HG03108 (cell line): ENCODE measurements around the gene KDM5B.

Experiments
- ATAC-seq: cut with Tn5 transposase; IDR thresholded peaks from one replicate; pipeline ENCODE4 v1.9.1; 2021; ENCODE audit warnings: moderate library complexity; ENCODE audit not compliant: unreplicated experiment

The KDM5B gene

DNA sequence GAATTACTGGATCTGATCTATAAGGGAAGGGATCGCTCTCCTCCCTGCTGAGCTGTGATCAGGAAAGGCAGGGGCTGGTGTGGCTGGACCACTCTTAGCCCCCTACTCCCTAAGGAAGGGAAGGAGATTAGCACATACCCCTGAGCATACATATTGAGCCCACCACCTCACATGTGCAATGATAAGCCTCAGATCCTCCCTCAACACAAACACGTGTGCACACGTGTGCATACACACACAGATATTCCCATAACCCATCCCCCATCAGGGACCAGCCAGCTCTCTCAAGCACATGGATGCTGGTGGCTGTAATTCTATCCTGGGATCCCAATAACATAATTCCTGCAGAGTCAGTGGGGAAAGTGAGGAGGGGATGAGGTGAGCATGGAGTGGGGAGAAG is 119.1 kb downstream of the KDM5B start:
- no peak for ATAC-seq

DNA sequence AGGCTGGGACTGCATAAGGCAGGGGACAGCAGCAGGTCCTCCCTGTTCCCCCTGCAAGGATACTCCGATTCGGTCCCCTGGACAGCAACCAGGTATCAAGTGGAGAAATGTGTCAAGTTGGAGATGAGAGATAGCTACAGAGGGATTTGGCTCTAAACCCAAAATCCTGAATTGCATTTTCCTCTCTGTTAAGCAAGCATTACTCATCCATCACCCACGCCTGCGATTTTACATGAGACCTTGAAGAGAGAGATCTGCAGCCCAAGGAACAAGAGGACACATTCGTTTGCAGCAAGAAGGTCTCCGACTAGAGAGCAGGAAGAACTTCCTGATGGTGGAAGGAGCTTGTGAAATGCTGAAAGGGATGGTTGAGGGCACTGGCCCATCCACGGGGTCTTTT is 119.8 kb downstream of the KDM5B start:
- no peak for ATAC-seq

DNA sequence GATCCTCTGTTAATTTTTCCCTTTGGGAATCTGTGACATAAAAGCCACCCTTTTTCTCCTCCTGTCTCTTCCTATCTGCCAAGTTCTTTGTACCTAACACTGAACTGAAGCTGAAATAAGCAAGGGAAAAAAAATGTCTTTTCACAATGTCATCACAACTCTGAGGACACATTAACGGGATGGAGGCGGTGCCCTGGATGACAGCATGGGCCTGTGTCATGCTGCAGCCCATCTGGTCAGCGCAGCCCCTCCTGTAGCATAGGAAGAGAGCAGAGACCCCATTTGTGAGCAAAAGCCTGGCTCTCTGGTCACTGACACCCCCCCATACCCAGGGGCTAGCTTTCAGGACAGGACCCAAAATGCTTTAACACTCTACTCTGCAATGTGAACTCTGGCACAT is 120.4 kb downstream of the KDM5B start:
- no peak for ATAC-seq

DNA sequence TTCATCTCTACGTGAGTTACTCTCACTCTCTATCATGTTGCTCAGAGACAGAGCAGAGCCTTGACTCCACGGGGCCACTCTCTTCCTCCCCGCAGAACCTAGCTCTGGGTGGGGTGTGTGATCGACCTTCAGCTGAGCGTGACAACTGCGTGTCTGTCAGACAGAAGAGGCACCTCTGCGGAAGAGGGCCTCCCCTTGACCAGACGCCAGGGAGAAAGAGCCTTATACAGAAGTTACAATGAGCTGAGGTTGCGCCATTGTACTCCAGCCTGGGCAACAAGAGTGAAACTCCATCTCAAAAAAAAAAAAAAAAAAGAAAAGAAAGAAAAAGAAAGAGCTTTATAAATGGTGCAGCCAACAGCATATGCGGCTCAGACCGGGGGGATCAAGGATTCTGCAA is 120.9 kb downstream of the KDM5B start:
- no peak for ATAC-seq

DNA sequence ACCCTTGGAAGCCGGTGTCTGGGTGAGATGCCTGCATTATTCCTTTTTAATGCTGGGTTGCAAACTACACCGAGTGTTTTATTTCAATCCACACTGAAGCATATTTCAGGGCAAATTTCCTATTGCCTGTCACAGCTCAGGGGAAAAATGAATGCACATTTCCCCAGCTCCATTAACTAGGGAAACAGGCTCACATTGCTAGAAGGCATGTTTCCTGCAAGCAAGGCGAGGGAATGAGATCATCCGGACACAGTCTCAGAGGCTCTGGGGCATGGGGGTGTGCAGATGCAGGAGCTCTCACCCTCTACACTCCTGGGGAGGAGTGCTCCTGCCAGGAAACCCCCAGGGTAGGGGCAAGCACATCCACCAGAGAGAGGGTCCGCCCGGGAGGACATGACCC is 122.6 kb downstream of the KDM5B start:
- no peak for ATAC-seq

DNA sequence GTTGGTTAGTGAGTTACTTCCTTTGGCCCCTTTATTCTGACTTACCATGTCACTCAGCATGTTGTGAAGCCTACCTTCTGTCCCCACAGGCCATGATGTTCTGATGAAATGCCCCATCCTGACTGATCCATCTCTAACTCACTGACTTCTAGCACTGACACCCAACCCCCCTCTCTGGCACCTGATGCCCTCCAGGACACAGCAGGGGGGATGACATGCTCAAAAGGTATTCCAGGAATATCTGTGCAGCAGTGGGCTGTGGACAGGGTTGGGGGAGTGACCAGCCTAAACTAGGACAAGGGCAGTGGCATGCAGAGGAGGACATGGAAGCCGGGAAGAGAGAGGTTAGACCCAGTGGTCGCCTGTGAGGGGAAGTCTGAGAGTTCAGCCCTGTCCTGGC is 123.5 kb downstream of the KDM5B start:
- no peak for ATAC-seq

DNA sequence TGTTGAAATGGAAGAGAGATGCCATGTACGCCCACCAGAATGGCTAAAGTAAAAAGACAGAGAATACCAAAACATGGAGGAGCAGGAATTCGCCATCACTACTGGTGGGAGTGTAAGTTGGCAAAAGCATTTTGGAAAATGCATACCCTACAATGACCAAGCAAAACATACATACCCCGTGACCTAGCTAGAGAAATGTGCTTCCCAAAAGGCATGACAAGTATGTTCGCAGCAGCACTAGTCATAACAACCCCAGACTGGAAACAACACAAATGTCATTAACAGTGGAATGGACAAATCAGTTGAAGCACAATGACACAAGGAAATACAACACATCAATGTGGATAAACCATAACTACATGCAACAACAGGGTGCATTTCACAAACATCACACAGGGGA is 125.2 kb downstream of the KDM5B start:
- ATAC-seq = no peak

DNA sequence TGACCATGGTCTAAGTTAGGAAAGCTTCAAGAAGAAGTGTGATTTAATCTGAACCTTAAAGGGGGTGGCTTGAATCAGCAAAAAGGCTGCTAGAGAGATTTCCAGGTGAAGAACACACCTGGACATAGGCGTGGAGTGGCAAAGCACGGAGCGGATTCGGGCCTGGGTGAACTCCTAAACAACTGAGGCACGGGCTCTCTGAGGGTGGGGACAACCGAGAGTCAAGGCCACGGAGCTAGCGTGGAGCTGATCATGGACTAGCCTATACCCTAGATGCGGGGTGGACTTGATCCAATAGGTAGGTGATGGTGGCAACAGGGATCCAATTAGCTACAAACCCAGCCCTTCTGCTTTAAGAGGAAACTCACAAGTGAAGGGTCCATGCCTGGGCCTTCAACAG is 125.7 kb downstream of the KDM5B start:
- no peak for ATAC-seq

DNA sequence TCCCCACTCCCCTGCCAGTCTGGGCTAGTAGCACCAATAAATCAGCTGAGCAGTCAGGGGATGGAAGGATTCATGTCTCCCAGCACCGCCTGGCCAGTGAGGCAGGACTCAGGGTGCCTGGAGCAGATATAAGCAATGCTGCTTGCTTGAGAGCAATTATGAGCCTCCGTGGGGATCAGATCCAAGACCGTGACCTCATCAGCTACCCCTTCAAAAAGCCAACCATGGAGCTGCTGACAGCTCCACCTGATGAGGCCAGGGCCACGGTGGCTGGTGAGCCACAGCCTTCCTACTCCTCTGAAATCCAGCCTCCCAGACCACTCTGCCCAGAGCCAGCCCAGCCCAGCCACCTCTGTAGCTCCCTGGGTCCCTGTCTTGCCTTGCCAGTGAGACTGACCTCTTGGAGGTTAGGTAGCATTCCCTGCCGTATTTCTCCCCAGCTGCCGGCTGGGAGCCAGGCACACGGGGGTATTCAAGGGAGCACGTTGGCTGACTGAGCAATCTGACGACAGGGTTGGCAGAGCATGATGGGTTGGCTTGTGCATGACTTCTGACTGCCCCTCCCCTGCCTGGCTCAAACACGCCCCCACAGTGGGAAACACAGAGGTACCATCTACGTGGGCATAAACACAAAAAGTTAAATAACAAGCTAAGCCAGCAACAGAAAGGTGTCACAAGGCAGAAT is 126.3 kb downstream of the KDM5B start:
- ATAC-seq = no peak

DNA sequence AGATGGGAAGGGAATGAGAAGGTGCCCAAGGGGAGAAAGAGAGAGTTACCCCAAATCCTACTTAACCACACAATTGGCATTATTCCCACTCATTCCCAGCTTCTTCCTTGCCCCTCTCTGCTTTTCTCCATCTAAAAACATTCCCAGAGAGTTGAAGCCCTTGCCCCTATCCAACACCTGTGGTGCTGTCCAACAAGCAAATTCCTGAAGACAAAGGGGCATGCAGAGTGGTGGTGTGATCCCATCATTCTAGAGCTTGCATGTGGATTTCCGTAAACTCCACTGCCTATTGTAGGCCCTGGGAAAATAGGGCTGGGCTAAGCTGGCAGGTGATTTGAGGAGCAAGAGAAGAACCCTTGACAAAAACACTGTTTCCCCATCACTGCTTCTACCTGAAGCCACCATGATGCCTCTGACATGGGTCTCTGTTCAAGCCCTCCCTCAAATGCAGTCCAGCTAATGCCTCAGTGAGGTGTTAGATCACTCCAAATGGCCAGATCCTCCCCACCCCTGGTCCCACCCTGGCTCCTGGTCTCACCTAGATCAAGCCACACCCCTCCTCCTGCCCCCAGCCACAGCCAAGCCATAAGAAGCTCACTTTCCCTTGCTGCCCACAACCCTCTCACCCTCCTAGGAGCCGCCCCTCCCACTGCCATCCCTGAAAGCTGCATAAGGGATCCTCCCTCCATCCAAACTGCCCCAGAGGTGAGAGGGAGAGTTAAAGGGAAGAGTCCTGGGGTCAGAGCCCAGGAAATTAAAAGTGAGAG is 127.5 kb downstream of the KDM5B start:
- ATAC-seq = no peak

DNA sequence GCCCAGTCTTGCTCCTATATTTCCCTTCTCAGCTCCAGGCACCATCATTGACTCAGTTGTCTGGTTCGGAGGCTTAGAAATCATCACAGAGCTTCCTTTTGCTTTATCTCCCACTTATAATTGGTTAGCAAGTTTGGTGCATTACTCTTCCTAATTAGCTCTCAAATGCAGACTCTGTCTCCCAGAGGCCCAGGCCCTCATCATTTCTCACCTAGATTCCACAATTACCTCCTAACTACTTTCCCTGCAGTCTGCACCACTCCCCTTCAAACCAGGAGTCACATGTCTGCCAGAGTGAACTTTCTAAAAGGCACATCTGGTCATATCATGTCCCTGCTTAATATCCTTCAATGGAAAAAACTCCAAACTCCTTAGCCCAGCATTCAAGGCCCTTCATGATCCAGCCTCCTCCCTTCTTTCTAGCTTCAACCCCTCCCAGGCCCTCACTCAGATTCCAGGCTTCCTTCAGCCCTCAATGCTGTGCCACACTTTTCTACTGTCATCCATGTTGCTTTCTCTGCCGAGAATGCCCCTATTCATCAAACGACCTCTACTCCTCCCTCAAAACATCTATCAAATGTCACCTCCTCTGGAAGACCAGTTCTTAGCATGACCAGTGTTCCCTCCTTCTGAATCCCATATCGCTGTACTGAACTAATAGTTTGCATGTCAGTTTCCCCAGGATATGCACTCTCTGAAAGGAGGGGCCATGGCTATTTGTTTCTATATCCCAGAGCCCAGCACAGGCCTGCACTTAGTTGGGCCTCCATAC is 128.6 kb downstream of the KDM5B start:
- ATAC-seq = no peak

DNA sequence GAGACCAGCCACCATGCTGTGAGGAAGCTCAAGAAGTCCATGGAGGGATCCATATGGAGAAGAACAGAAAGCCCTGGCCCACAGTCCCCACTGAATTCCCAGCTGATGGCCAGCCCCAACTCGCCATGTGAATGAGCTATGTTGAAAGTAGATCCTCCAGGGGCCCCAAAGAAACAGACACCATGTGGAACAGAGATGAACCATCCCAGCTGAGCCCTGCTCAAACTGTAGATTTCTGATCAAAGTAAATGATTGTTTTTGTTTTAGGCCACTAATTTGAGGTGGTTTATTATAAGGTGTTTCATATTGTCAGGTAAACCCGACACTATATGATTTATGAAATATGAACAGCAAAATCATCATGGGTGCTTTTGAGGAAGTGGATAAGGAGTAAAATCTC is 130.8 kb downstream of the KDM5B start:
- ATAC-seq = no peak
